ENCODE data around the gene FAM98B.

FAM98B gene

GRCh38 chr15:38406436-38406835, 47.5 kb upstream of the FAM98B start:
- Histone ChIP-seq H3K4me1 (ENCODE audit: control insufficient read depth, insufficient read depth, low read length) (no peaks in the 10 kb centered on the region), H3K4me3 (ENCODE audit: low read depth, low read length) (no peak overlapping the region), H3K9me3 (ENCODE audit: control insufficient read depth, insufficient read depth, low read depth, low read length) (no peaks in the 10 kb centered on the region), H3K27ac (ENCODE audit: extremely low read depth, low read depth, low read length) (no peak overlapping the region), H3K36me3 (ENCODE audit: control insufficient read depth in 2 of 2, insufficient read depth in 1 of 2, low read length in 2 of 2) (no peaks in the 10 kb centered on the region)
- ChIA-PET CTCF (no interaction called here), POLR2A (no interaction called here)
- TF ChIP-seq ZBTB20 (tag by site-specific recombination; IDR thresholded peaks at IDR 0.05) = no peak
- TF ChIP-seq ZNF701 (tag by site-specific recombination; IDR thresholded peaks at IDR 0.05) = no peak
- no peak for TF ChIP-seq EGR2 (tag by site-specific recombination; IDR thresholded peaks at IDR 0.05; ENCODE audit: low read depth)
- no peak for TF ChIP-seq ZNF148 (tag by site-specific recombination; IDR thresholded peaks at IDR 0.05; ENCODE audit: borderline replicate concordance)
- TF ChIP-seq ZNF335 (tag by site-specific recombination; conservative IDR thresholded peaks at IDR 0.05) = no peak
- TF ChIP-seq ZNF664 (tag by site-specific recombination; IDR thresholded peaks at IDR 0.05) = no peak
- TF ChIP-seq ZNF10 (tag by site-specific recombination; IDR thresholded peaks at IDR 0.05) = no peak

GRCh38 chr15:38408576-38408975, 45.4 kb upstream of the FAM98B start:
- H3K27ac ChIP-seq (ENCODE audit: extremely low read depth, low read depth, low read length) = no peak overlapping the region
- H3K36me3 ChIP-seq (ENCODE audit: control insufficient read depth in 2 of 2, insufficient read depth in 1 of 2, low read length in 2 of 2) = no peaks in the 10 kb centered on the region
- H3K4me1 ChIP-seq (ENCODE audit: control insufficient read depth, insufficient read depth, low read length) = no peaks in the 10 kb centered on the region
- no peak overlapping the region for H3K4me3 ChIP-seq (ENCODE audit: low read depth, low read length)
- ChIA-PET POLR2A (no interaction called here), CTCF (interaction anchor here (0.6 kb wide), 1 partner anchor 62 kb away, joined by 4 read pairs; no protein-coding TSS in a partner anchor)
- no peaks in the 10 kb centered on the region for H3K9me3 ChIP-seq (ENCODE audit: control insufficient read depth, insufficient read depth, low read depth, low read length)
- no peak for TF ChIP-seq ZNF837 (tag by site-specific recombination; IDR thresholded peaks at IDR 0.05)
- no peak for TF ChIP-seq ZNF324 (tag by site-specific recombination; IDR thresholded peaks at IDR 0.05)
- no peak for TF ChIP-seq ZSCAN18 (tag by site-specific recombination; IDR thresholded peaks at IDR 0.05)
- TF ChIP-seq ZNF155 (tag by site-specific recombination; IDR thresholded peaks at IDR 0.05) = no peak
- TF ChIP-seq ZNF843 (tag by site-specific recombination; IDR thresholded peaks at IDR 0.05) = no peak
- no peak for TF ChIP-seq ZXDB (tag by site-specific recombination; IDR thresholded peaks at IDR 0.05)
- TF ChIP-seq KLF17 (tag by site-specific recombination; IDR thresholded peaks at IDR 0.05) = no peak
- no peak for TF ChIP-seq ZNF488 (tag by site-specific recombination; IDR thresholded peaks at IDR 0.05)
- no peak for TF ChIP-seq ZNF639 (tag by site-specific recombination; IDR thresholded peaks at IDR 0.05)
- TF ChIP-seq HOXD13 (CRISPR knock-in tag; IDR thresholded peaks at IDR 0.05; ENCODE audit: borderline replicate concordance) = no peak
- no peak for TF ChIP-seq ZBTB11 (tag by site-specific recombination; conservative IDR thresholded peaks at IDR 0.05; ENCODE audit: low read depth)
- no peak for TF ChIP-seq ZNF10 (tag by site-specific recombination; IDR thresholded peaks at IDR 0.05)
- TF ChIP-seq PATZ1 (tag by site-specific recombination; IDR thresholded peaks at IDR 0.05) = no peak
- TF ChIP-seq ZNF391 (tag by site-specific recombination; IDR thresholded peaks at IDR 0.05; ENCODE audit: borderline replicate concordance, low read depth) = no peak
- no peak for TF ChIP-seq ZNF48 (tag by site-specific recombination; IDR thresholded peaks at IDR 0.05)
- no peak for TF ChIP-seq ZNF223 (tag by site-specific recombination; IDR thresholded peaks at IDR 0.05)
- TF ChIP-seq ZNF626 (tag by site-specific recombination; IDR thresholded peaks at IDR 0.05) = no peak
